DND-41 (cell line): ENCODE results near the gene MGME1.

ENCODE experiments used
- EZH2 ChIP-seq: IDR thresholded peaks from 3 replicates; pipeline ENCODE4 v1.6.1; 2012; ENCODE audit warnings: borderline replicate concordance, low read depth, mild to moderate bottlenecking, moderate library complexity, low read length, inconsistent platforms; ENCODE audit not compliant: severe bottlenecking
- TF ChIP-seq, protein P1 (sequence below): IDR thresholded peaks from 2 replicates; pipeline ENCODE4 v1.5.1; 2012; ENCODE audit warnings: borderline replicate concordance, low read length, moderate library complexity, mild to moderate bottlenecking; ENCODE audit not compliant: poor library complexity, severe bottlenecking; ENCODE audit errors: extremely low read depth

DNA sequence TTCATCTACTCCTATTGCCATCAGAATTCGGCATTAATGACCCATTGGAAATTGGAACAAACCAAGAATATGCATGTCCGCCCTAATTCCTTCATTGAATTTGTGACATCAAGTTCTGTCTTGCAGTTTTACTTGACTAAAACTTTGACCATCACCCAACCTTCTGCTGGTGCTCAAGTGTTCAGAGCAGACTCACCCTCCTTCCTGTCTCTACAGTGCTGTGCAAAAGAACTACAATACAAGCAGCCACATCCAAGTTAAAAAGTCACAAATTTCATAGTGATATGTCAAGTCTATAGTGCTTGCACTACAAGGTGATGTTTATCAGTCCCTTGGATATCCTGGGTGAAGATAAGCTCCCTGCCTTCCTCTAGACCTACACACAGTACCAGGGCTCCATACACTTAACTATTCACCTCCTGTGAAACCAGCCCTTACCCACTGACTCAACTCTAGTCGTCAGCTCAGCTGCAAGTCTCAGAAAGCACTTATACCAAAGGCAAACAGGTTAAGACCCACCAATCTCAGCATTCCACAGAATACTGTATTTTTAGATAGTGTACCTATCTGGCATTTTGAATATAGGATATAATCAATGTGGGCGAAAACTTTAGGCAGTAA is 23.9 kb upstream of the MGME1 start:
- TF ChIP-seq, protein P1, sequence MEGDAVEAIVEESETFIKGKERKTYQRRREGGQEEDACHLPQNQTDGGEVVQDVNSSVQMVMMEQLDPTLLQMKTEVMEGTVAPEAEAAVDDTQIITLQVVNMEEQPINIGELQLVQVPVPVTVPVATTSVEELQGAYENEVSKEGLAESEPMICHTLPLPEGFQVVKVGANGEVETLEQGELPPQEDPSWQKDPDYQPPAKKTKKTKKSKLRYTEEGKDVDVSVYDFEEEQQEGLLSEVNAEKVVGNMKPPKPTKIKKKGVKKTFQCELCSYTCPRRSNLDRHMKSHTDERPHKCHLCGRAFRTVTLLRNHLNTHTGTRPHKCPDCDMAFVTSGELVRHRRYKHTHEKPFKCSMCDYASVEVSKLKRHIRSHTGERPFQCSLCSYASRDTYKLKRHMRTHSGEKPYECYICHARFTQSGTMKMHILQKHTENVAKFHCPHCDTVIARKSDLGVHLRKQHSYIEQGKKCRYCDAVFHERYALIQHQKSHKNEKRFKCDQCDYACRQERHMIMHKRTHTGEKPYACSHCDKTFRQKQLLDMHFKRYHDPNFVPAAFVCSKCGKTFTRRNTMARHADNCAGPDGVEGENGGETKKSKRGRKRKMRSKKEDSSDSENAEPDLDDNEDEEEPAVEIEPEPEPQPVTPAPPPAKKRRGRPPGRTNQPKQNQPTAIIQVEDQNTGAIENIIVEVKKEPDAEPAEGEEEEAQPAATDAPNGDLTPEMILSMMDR, result no peak
- TF ChIP-seq EZH2, result no peak
